EL (cell line): ENCODE results near the gene AP4B1.
"Not testable (repeated sequence)": the region's sequence is repeated elsewhere in the genome, so short reads cannot be mapped to it uniquely, and the experiment has no call there.

Experiments
- DNase-seq: peaks from one replicate; pipeline ENCODE4 v3.0.0-alpha.2; 2016

The AP4B1 gene

DNA sequence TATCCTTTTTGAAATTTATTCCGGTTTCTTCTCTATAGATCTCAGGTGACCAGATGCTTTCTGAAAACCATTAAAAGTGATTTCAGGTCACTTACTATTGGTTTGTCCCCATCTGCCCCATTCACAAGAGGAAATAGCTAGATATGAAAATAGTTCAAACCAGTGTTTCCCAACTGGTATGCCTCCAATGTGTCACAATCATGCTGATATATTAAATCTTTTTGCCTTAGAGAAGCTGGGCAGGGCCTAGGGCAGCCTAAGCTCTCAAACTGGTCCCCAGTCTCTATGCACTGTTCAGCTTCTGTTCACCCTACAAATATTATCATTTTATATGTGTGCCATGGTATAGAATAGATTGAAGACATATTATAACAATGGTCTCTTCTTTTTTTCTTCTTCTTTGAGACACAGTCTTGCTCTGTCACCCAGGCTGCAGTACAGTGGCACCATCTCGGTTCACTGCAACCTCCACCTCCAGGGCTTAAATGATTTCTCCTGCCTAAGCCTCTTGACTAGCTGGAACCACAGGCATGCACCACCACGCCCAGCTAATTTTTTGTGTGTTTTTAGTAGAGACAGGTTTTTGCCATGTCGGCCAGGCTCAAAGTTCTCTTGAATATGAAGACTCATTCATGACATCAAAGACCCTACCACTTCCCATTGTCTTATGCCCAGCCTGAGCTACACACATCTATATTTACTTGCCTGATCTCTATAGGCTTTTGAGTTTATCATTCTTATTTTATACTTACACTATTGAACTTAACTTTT is 48.8 kb downstream of the AP4B1 start:
- DNase-seq = no peak

GRCh38 chr1:113854234-113854633 is 50.4 kb downstream of the AP4B1 start:
- no peak for DNase-seq

DNA sequence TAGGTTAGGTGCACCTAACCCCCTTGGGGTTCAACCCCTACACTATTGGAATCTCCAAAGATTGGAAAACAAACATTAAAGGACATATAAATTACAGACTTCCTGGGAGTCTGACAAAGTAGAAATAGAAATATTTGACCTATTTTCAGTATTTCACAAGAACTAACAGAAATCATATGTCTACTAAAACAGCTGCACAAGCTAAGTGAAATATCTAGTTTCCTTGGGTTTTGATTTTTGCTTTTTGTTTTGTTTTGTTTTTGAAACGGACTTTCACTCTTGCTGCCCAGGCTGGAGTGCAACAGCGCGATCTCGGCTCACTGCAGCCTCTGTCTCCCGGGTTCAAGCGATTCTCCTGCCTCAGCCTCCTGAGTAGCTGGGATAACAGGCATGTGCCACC is 51.9 kb downstream of the AP4B1 start:
- DNase-seq = not testable (repeated sequence)

- no peak for DNase-seq
These were observed 54.3 kb downstream of the AP4B1 start for GRCh38 chr1:113850127-113850796.

DNA sequence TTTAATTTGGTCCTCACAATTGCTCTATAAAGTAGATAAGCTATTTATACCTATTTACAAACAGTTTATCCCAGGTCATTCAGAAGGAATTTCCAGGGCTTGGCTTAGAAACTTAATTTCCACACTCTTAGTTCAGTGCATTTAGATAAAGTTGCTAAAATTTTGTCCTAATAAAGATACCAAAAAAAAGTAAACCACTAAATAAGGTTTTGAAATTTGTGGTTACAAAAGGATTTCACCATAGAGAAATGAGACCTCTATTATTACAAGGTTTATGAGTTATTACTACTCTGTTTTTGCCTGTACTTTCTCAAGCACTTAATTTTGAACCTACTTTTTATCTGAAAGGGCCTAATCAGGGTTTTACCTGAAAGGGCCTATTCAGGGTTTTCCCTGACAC is 55.5 kb downstream of the AP4B1 start:
- DNase-seq = no peak

DNA sequence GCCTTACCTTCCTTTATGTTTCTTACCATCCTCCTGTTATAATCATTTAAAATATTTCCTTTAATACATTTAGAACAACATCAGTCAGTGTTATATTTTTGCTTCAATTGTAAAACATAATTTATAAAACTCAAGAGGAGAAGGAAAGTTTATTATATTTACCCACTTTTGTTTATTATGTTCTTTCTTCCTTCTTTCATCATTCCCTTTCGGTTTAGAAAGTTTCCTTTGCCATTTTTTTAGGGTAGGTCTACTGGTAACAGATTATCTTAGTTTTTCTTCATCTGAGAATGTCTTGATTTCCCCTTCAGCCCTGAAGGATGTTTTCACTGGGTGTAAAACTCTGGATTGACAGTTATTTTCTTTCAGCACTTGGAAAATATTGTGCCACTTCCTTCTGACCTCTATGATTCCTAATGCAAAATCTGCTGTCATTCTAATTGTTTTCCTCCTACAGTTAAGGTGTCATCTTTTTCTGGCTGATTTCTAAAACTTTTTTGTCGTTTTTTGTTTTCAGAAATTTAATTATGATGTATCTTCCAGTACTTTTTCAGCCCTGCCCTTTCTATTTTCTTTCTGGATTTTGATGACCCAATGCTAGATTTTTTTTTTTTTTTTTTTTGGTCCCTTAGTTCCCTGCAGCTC is 58.1 kb downstream of the AP4B1 start:
- DNase-seq = no peak
